PC-3 (cell line): ENCODE data around the gene ITSN1. TPM values are rescaled to one million over a fixed set of nuclear protein-coding genes. Genes with fewer than 3 reads are reported as not detected.
"Not testable (repeated sequence)": the region's sequence is repeated elsewhere in the genome, so short reads cannot be mapped to it uniquely, and the experiment has no call there.

Source experiments
- ATAC-seq: fragments of 200-7000 bp; cut with Tn5 transposase; 2 replicates; pipeline ENCODE4 v1.9.1; 2020; ENCODE audit warnings: mild to moderate bottlenecking, moderate library complexity
- BruUV-seq: library from RNA; stranded (reverse); fragments of 400-500 nt; replicated peaks from 2 replicates; lab custom pipeline; 2021; lab: Mats Ljungman, UMichigan
- CTCF ChIA-PET: fragments of 300-600 bp; sonication (Branson Sonifier 250); formaldehyde crosslinking; loops from one replicate; lab custom pipeline; 2022; ENCODE audit warnings: antibody characterized with exemption; lab: Charles Lee
- POLR2A ChIA-PET: fragments of 300-600 bp; sonication (Branson Sonifier 250); formaldehyde crosslinking; loops from one replicate; lab custom pipeline; 2022; ENCODE audit warnings: antibody characterized with exemption; ENCODE audit not compliant: unreplicated experiment; lab: Charles Lee
- DNase-seq: peaks from one replicate; pipeline ENCODE4 v3.0.0-alpha.2; 2015
- H2AFZ ChIP-seq: fragments of 300-600 bp; sonication (generic); 2 replicates; pipeline ENCODE4 v1.6.0; 2016; ENCODE audit warnings: antibody characterized with exemption, low read length
- H3F3A ChIP-seq: fragments of 300-600 bp; sonication (generic); one replicate; pipeline ENCODE4 v1.6.0; 2017; ENCODE audit warnings: antibody characterized with exemption, low read length, control low read depth, mild to moderate bottlenecking; ENCODE audit not compliant: unreplicated experiment
- H3K27ac ChIP-seq: fragments of 300-600 bp; sonication (generic); 2 replicates; pipeline ENCODE4 v1.5.1; 2016; ENCODE audit warnings: mild to moderate bottlenecking, low read length
- H3K27me3 ChIP-seq: fragments of 300-600 bp; sonication (generic); 2 replicates; pipeline ENCODE4 v1.6.1; 2016; ENCODE audit warnings: low read length, mixed read lengths
- H3K36me3 ChIP-seq: fragments of 300-600 bp; sonication (generic); 2 replicates; pipeline ENCODE4 v1.6.1; 2016; ENCODE audit warnings: low read depth, mixed run types, low read length, mixed read lengths
- H3K4me1 ChIP-seq: fragments of 300-600 bp; sonication (generic); 2 replicates; pipeline ENCODE4 v1.5.1; 2016; ENCODE audit warnings: low read length; ENCODE audit not compliant: insufficient read depth
- H3K4me2 ChIP-seq: fragments of 300-600 bp; sonication (generic); 2 replicates; pipeline ENCODE4 v1.6.0; 2016; ENCODE audit warnings: low read length
- H3K4me3 ChIP-seq: fragments of 300-600 bp; sonication (generic); 2 replicates; pipeline ENCODE4 v1.5.1; 2016; ENCODE audit warnings: mild to moderate bottlenecking, low read length, mixed read lengths
- H3K79me2 ChIP-seq: fragments of 300-600 bp; sonication (generic); 2 replicates; pipeline ENCODE4 v1.6.1; 2017; ENCODE audit warnings: low read length, mixed read lengths
- H3K9ac ChIP-seq: fragments of 300-600 bp; sonication (generic); 2 replicates; pipeline ENCODE4 v1.6.0; 2016; ENCODE audit warnings: mild to moderate bottlenecking, low read length
- H3K9me2 ChIP-seq: fragments of 300-600 bp; sonication (generic); replicated peaks from 2 replicates; pipeline ENCODE4 v1.6.1; 2016; ENCODE audit warnings: mixed run types, low read length, mixed read lengths
- H3K9me3 ChIP-seq: fragments of 300-600 bp; sonication (generic); 2 replicates; pipeline ENCODE4 v1.6.1; 2016; ENCODE audit warnings: low read length, mixed read lengths
- H4K20me1 ChIP-seq: fragments of 300-600 bp; sonication (generic); 2 replicates; pipeline ENCODE4 v1.6.1; 2016; ENCODE audit warnings: low read length, mixed read lengths
- CTCF ChIP-seq: fragments of 300-600 bp; sonication (generic); conservative IDR thresholded peaks from 2 replicates; pipeline ENCODE4 v1.5.1; 2017; ENCODE audit warnings: antibody characterized with exemption, low read depth, mild to moderate bottlenecking, low read length
- EZH2 ChIP-seq: fragments of 300-600 bp; sonication (generic); IDR thresholded peaks from one replicate; pipeline ENCODE4 v1.6.1; 2017; ENCODE audit warnings: antibody characterized with exemption, mild to moderate bottlenecking, low read length; ENCODE audit not compliant: unreplicated experiment
- EZH2phosphoT487 ChIP-seq: fragments of 300-600 bp; sonication (generic); IDR thresholded peaks from 2 replicates; pipeline ENCODE4 v1.6.1; 2018; ENCODE audit warnings: mild to moderate bottlenecking, antibody characterized with exemption, low read length, borderline replicate concordance
- intact Hi-C: fragments of 100-400 bp; cut with micrococcal nuclease; formaldehyde crosslinking; loops from 2 replicates; pipeline ENCODE4 v1.9.0; 2023
- total RNA-seq: library from RNA; depleted of rRNA; stranded (reverse); fragments of >200 nt; gene quantifications from 2 replicates; pipeline ENCODE4 v1.2.3, GENCODE V29; 2014

ITSN1 gene
- total RNA-seq, 1 experiment from 2014 or later = 45.6 TPM

GRCh38 chr21:33608559-33608958, 33.7 kb upstream of the ITSN1 start:
- DNase-seq (no peak), ATAC-seq (peak; percentile 51)
- no peaks in the 10 kb centered on the region for H4K20me1 ChIP-seq
- H3K9ac ChIP-seq = no peak overlapping the region
- H3K4me3 ChIP-seq = no peak overlapping the region
- TF ChIP-seq CTCF (no peak), EZH2 (no peak), EZH2phosphoT487 (no peak)
- POLR2A ChIA-PET = interaction anchor here (0.6 kb wide), 1 partner anchor 163 kb away, joined by 11 read pairs; no protein-coding TSS in a partner anchor
- BruUV-seq = no TSS peak
- H3K9me3 ChIP-seq = no peaks in the 10 kb centered on the region
- no peak overlapping the region for H3K4me2 ChIP-seq
- no peaks in the 10 kb centered on the region for H3K27me3 ChIP-seq
- intact Hi-C loops = no loop called here
- H3F3A ChIP-seq = no peaks in the 10 kb centered on the region
- no peak overlapping the region for H3K27ac ChIP-seq
- H3K4me1 ChIP-seq = peaks cover 5% of the 10 kb centered on the region
- no peaks in the 10 kb centered on the region for H3K9me2 ChIP-seq
- H3K36me3 ChIP-seq = peaks cover 3% of the 10 kb centered on the region; the same call in 1 of the 2 replicates
- CTCF ChIA-PET = interaction anchor here (0.5 kb wide), 1 partner anchor 521 kb away, joined by 4 read pairs; no protein-coding TSS in a partner anchor
- no peak overlapping the region for H2AFZ ChIP-seq
- no peaks in the 10 kb centered on the region for H3K79me2 ChIP-seq

- Histone ChIP-seq H2AFZ (no peak overlapping the region), H4K20me1 (no peaks in the 10 kb centered on the region), H3K9me3 (no peaks in the 10 kb centered on the region), H3K9ac (no peak overlapping the region), H3K36me3 (peaks cover 4% of the 10 kb centered on the region; the same call in 1 of the 2 replicates), H3K4me2 (no peak overlapping the region), H3F3A (no peaks in the 10 kb centered on the region), H3K9me2 (no peaks in the 10 kb centered on the region), H3K27me3 (no peaks in the 10 kb centered on the region), H3K4me1 (peaks cover 5% of the 10 kb centered on the region), H3K27ac (no peak overlapping the region), H3K79me2 (no peaks in the 10 kb centered on the region), H3K4me3 (no peak overlapping the region)
- DNase-seq (no peak), ATAC-seq (no peak)
- POLR2A ChIA-PET = no interaction called here
- intact Hi-C loops = no loop called here
- no TSS peak for BruUV-seq
- TF ChIP-seq EZH2phosphoT487 (no peak), CTCF (no peak), EZH2 (no peak)
- CTCF ChIA-PET = no interaction called here
Observed at GRCh38 chr21:33611006-33611744, 31.1 kb upstream of the ITSN1 start.

GRCh38 chr21:33617565-33617964, 24.7 kb upstream of the ITSN1 start:
- H3K4me3 ChIP-seq, H2AFZ ChIP-seq, DNase-seq, CTCF ChIA-PET, POLR2A ChIA-PET, H3K4me1 ChIP-seq, H3K9me2 ChIP-seq, H3K27ac ChIP-seq, intact Hi-C loops, H3F3A ChIP-seq, ATAC-seq, H3K27me3 ChIP-seq, H3K9me3 ChIP-seq, H3K4me2 ChIP-seq, H4K20me1 ChIP-seq, BruUV-seq, H3K79me2 ChIP-seq, H3K9ac ChIP-seq: not testable (repeated sequence)
- peaks cover 10% of the 10 kb centered on the region; the same call in 1 of the 2 replicates for H3K36me3 ChIP-seq
